DOHH2 (cell line): ENCODE data around the gene GALNT2.

Experiments used
- H3F3A ChIP-seq: fragments of 200-600 bp; sonication (generic), shearing (Covaris generic); 2 replicates; pipeline ENCODE4 v1.6.0; 2016; ENCODE audit warnings: antibody characterized with exemption, mild to moderate bottlenecking; ENCODE audit not compliant: control insufficient read depth, insufficient read depth
- H3K27ac ChIP-seq: fragments of 200-600 bp; sonication (generic); 2 replicates; pipeline ENCODE4 v1.5.1; 2014; ENCODE audit warnings: low read depth, mild to moderate bottlenecking, low read length, moderate library complexity
- H3K27me3 ChIP-seq: fragments of 200-600 bp; sonication (generic); 2 replicates; pipeline ENCODE4 v1.6.1; 2014; ENCODE audit warnings: mild to moderate bottlenecking, low read length, mixed read lengths; ENCODE audit not compliant: control insufficient read depth
- H3K36me3 ChIP-seq: fragments of 200-600 bp; sonication (generic); 2 replicates; pipeline ENCODE4 v1.6.1; 2014; ENCODE audit warnings: mild to moderate bottlenecking, low read length, moderate library complexity, mixed read lengths; ENCODE audit not compliant: control insufficient read depth
- H3K4me1 ChIP-seq: fragments of 200-600 bp; sonication (generic); 2 replicates; pipeline ENCODE4 v1.6.1; 2014; ENCODE audit warnings: mild to moderate bottlenecking, low read length, mixed read lengths; ENCODE audit not compliant: control insufficient read depth
- H3K4me2 ChIP-seq: fragments of 200-600 bp; sonication (generic); 2 replicates; pipeline ENCODE4 v1.6.0; 2014; ENCODE audit warnings: mild to moderate bottlenecking, low read length, moderate library complexity
- H3K4me3 ChIP-seq: fragments of 200-600 bp; sonication (generic); 2 replicates; pipeline ENCODE4 v1.5.1; 2014; ENCODE audit warnings: mild to moderate bottlenecking, low read length, mixed read lengths
- H3K79me2 ChIP-seq: fragments of 200-600 bp; sonication (generic); 2 replicates; pipeline ENCODE4 v1.6.1; 2014; ENCODE audit warnings: mild to moderate bottlenecking, low read length, mixed read lengths; ENCODE audit not compliant: control insufficient read depth
- H3K9me2 ChIP-seq: fragments of 200-600 bp; sonication (generic); replicated peaks from 2 replicates; pipeline ENCODE4 v1.6.1; 2014; ENCODE audit warnings: mild to moderate bottlenecking, low read length, mixed read lengths; ENCODE audit not compliant: control insufficient read depth
- H3K9me3 ChIP-seq: fragments of 200-600 bp; sonication (generic); 2 replicates; pipeline ENCODE4 v1.6.1; 2014; ENCODE audit warnings: antibody characterized with exemption, low read length, mixed read lengths; ENCODE audit not compliant: control insufficient read depth, insufficient read depth
- H4K20me1 ChIP-seq: fragments of 200-600 bp; sonication (generic); 2 replicates; pipeline ENCODE4 v1.6.0; 2014; ENCODE audit warnings: low read depth, mild to moderate bottlenecking, antibody characterized with exemption, low read length, moderate library complexity; ENCODE audit not compliant: control insufficient read depth, insufficient read depth
- EZH2phosphoT487 ChIP-seq: fragments of 200-600 bp; sonication (generic); IDR thresholded peaks from 2 replicates; pipeline ENCODE4 v1.6.1; 2017; ENCODE audit warnings: borderline replicate concordance, mild to moderate bottlenecking, antibody characterized with exemption, low read length, moderate library complexity, mixed read lengths
- TF ChIP-seq, protein P1 (sequence below): fragments of 200-600 bp; sonication (generic); IDR thresholded peaks from one replicate; pipeline ENCODE4 v1.5.1; 2014; ENCODE audit warnings: antibody characterized with exemption, mild to moderate bottlenecking, low read depth, low read length; ENCODE audit not compliant: poor library complexity, severe bottlenecking

Gene GALNT2

DNA sequence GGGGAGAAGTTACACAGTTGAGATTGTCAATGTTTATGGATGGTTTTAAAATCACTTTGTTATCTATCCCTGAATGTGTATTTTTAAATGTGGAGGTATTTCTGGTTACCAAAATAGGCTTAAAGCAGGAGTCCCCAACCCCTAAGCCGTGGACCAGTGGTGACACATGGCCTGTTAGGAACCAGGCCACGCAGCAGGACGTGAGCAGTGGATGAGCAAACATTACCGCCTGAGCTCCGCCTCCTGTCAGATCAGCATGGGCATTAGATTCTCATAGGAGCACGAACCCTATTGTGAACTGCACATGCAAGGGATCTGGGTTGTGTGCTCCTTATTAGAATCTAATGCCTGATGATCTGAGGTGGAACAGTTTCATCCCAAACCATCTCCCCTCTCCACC lies 151.6 kb downstream of the GALNT2 start:
- H3K4me2 ChIP-seq: no peak overlapping the region
- H3K4me1 ChIP-seq: peaks cover 11% of the 10 kb centered on the region
- H3F3A ChIP-seq: no peaks in the 10 kb centered on the region
- no peak for TF ChIP-seq EZH2phosphoT487
- TF ChIP-seq, protein P1, sequence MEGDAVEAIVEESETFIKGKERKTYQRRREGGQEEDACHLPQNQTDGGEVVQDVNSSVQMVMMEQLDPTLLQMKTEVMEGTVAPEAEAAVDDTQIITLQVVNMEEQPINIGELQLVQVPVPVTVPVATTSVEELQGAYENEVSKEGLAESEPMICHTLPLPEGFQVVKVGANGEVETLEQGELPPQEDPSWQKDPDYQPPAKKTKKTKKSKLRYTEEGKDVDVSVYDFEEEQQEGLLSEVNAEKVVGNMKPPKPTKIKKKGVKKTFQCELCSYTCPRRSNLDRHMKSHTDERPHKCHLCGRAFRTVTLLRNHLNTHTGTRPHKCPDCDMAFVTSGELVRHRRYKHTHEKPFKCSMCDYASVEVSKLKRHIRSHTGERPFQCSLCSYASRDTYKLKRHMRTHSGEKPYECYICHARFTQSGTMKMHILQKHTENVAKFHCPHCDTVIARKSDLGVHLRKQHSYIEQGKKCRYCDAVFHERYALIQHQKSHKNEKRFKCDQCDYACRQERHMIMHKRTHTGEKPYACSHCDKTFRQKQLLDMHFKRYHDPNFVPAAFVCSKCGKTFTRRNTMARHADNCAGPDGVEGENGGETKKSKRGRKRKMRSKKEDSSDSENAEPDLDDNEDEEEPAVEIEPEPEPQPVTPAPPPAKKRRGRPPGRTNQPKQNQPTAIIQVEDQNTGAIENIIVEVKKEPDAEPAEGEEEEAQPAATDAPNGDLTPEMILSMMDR: no peak
- peaks cover 13% of the 10 kb centered on the region for H3K79me2 ChIP-seq
- H3K4me3 ChIP-seq: no peak overlapping the region
- H3K27ac ChIP-seq: no peak overlapping the region
- H4K20me1 ChIP-seq: 0 out of 2 replicates have a peak, but pooled peaks cover 4% of the 10 kb centered on the region
- H3K27me3 ChIP-seq: no peaks in the 10 kb centered on the region
- no peaks in the 10 kb centered on the region; the same call in 1 of the 2 replicates for H3K36me3 ChIP-seq
- H3K9me2 ChIP-seq: no peaks in the 10 kb centered on the region
- no peaks in the 10 kb centered on the region; the same call in 1 of the 2 replicates for H3K9me3 ChIP-seq

DNA sequence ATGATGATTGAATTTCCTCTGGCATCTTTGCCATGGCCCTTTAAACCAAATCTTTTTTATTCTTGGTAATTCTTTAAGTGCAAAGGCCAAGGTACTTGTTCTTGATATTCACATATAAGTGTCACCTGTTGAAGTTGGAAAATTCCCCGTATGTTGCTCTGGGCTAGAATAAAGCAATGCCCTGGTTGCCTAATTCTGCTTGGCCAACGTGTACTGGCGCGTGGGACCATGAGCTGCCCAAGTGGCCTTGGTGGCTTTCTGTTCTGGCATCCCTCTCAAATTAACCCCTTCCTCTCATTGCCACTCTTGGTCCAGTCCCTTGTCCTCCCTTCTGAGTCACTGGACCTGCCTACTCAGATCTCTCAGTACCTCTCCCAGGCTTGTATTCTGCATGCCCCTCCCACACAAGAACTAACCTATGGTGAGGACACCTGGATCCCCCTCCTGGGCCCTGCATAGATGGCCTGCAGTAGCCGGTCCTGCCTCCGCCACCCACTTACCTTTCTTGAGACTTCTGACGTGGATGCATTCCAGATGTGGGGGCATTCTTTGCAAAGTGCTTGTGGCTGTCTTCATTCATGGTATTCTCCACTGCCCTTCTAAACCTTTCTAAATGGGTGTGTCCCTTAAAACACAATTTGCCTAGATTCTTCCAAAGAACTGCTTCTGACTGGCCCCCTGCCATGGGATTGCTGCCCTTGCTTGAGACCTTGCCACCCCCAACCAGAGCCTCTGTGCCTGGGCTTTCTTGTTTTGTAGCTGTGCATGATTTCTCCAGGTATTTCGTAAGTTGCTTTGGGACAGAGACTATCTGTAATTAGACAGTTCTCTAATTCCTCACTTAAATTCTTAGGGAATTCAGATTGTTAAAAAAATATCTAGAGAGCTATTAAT lies 152.4 kb downstream of the GALNT2 start:
- H3K9me3 ChIP-seq: no peaks in the 10 kb centered on the region; the same call in 1 of the 2 replicates
- no peaks in the 10 kb centered on the region for H3K36me3 ChIP-seq
- no peaks in the 10 kb centered on the region for H3F3A ChIP-seq
- no peak overlapping the region for H3K27ac ChIP-seq
- peaks cover 8% of the 10 kb centered on the region; the same call in 1 of the 2 replicates for H3K79me2 ChIP-seq
- peaks cover 11% of the 10 kb centered on the region for H3K4me1 ChIP-seq
- no peak overlapping the region for H3K4me3 ChIP-seq
- no peak for TF ChIP-seq EZH2phosphoT487
- TF ChIP-seq, protein P1: no peak
- 0 out of 2 replicates have a peak, but pooled peaks cover 4% of the 10 kb centered on the region for H4K20me1 ChIP-seq
- no peak overlapping the region for H3K4me2 ChIP-seq
- H3K9me2 ChIP-seq: no peaks in the 10 kb centered on the region
- H3K27me3 ChIP-seq: no peaks in the 10 kb centered on the region

GRCh38 chr1:230220478-230220877 lies 153.4 kb downstream of the GALNT2 start:
- no peaks in the 10 kb centered on the region for H3F3A ChIP-seq
- no peak for TF ChIP-seq EZH2phosphoT487
- TF ChIP-seq, protein P1: no peak
- H3K9me2 ChIP-seq: no peaks in the 10 kb centered on the region
- no peaks in the 10 kb centered on the region for H3K36me3 ChIP-seq
- H3K4me1 ChIP-seq: peaks cover 11% of the 10 kb centered on the region
- no peak overlapping the region for H3K4me3 ChIP-seq
- H3K4me2 ChIP-seq: no peak overlapping the region
- no peak overlapping the region for H3K27ac ChIP-seq
- H3K79me2 ChIP-seq: peaks cover 4% of the 10 kb centered on the region; the same call in 1 of the 2 replicates
- H3K9me3 ChIP-seq: no peaks in the 10 kb centered on the region
- no peaks in the 10 kb centered on the region for H3K27me3 ChIP-seq
- H4K20me1 ChIP-seq: 0 out of 2 replicates have a peak, but pooled peaks cover 4% of the 10 kb centered on the region
